HG03354 (cell line): ENCODE measurements around the gene PNMT.
"Not testable (repeated sequence)": the region's sequence is repeated elsewhere in the genome, so short reads cannot be mapped to it uniquely, and the experiment has no call there.

Experiments used
- ATAC-seq: cut with Tn5 transposase; IDR thresholded peaks from one replicate; pipeline ENCODE4 v1.9.1; 2021; ENCODE audit warnings: mild to moderate bottlenecking; ENCODE audit not compliant: unreplicated experiment, poor library complexity, severe bottlenecking

The PNMT gene

GRCh38 chr17:39702901-39703893, 34.9 kb downstream of the PNMT start:
- no peak for ATAC-seq

GRCh38 chr17:39703913-39704312, 35.7 kb downstream of the PNMT start:
- no peak for ATAC-seq

GRCh38 chr17:39704821-39705551, 36.7 kb downstream of the PNMT start:
- ATAC-seq = no peak

GRCh38 chr17:39705786-39706348, 37.6 kb downstream of the PNMT start:
- ATAC-seq = no peak

- ATAC-seq = no peak
These were observed 38.1 kb downstream of the PNMT start for GRCh38 chr17:39706383-39706782.

GRCh38 chr17:39706921-39707337, 38.7 kb downstream of the PNMT start:
- no peak for ATAC-seq

- ATAC-seq = no peak
These were observed 41.2 kb downstream of the PNMT start for GRCh38 chr17:39709319-39709997.

GRCh38 chr17:39709998-39710964, 42.0 kb downstream of the PNMT start:
- ATAC-seq = no peak

- ATAC-seq = not testable (repeated sequence)
These were observed 42.8 kb downstream of the PNMT start for GRCh38 chr17:39711071-39711470.

- no peak for ATAC-seq
These were observed 43.6 kb downstream of the PNMT start for GRCh38 chr17:39711851-39712250.

GRCh38 chr17:39714234-39714633, 46.0 kb downstream of the PNMT start:
- no peak for ATAC-seq

GRCh38 chr17:39715375-39716072, 47.3 kb downstream of the PNMT start:
- ATAC-seq = no peak

- no peak for ATAC-seq
These were observed 48.0 kb downstream of the PNMT start for GRCh38 chr17:39716073-39716818.

- ATAC-seq = no peak
These were observed 48.8 kb downstream of the PNMT start for GRCh38 chr17:39716879-39717536.

GRCh38 chr17:39717660-39718059, 49.4 kb downstream of the PNMT start:
- no peak for ATAC-seq

GRCh38 chr17:39719563-39720355, 51.5 kb downstream of the PNMT start:
- ATAC-seq = no peak
